Renal cortex interstitium (tissue), 15 donors: Measurements from ENCODE around the gene OR2B2. TPM values are rescaled to one million over a fixed set of nuclear protein-coding genes. Genes with fewer than 3 reads are reported as not detected.
"Not testable (repeated sequence)": the region's sequence is repeated elsewhere in the genome, so short reads cannot be mapped to it uniquely, and the experiment has no call there.

Experiments used
- DNase-seq, 11 donors: peaks; one replicate each; pipeline ENCODE4 v3.0.0-alpha.2; 2013; ENCODE audit warnings: low read depth in 9 of 11, low spot score in 4 of 11; ENCODE audit errors: extremely low read depth in 1 of 11
- long read RNA-seq, 16 experiments: transcript quantifications; one replicate each; lab custom pipeline, GENCODE V29; 2026
- polyA plus RNA-seq, 3 donors: library from polyadenylated mRNA; unstranded; fragments of 120-200 nt; gene quantifications; one replicate each; pipeline ENCODE4 v1.2.1, GENCODE V29; 2013; ENCODE audit not compliant: insufficient read length in 3 of 3

OR2B2 gene
- polyA plus RNA-seq: not detected
- long read RNA-seq, donor 1: 0 reads
- long read RNA-seq, donor 2, partial matches to known transcripts: 0 of 1 reads
- long read RNA-seq, donor 2, other reads (novel, unspliced or antisense): 0 of 1 reads
- long read RNA-seq, donor 3: 0 reads
- long read RNA-seq, donor 4: 0 reads
- long read RNA-seq, donor 5: 0 reads
- long read RNA-seq, donor 6: 0 reads
- long read RNA-seq, donor 7: 0 reads
- long read RNA-seq, donor 8: 0 reads
- long read RNA-seq, donor 9: 0 reads
- long read RNA-seq, donor 10: 0 reads
- long read RNA-seq, donor 11: 0 reads
- long read RNA-seq, donor 12: 0 reads
- long read RNA-seq, donor 13: 0 reads
- long read RNA-seq, donor 14: 0 reads
- long read RNA-seq, donor 15: 0 reads
- long read RNA-seq, donor 16: 0 reads

DNA sequence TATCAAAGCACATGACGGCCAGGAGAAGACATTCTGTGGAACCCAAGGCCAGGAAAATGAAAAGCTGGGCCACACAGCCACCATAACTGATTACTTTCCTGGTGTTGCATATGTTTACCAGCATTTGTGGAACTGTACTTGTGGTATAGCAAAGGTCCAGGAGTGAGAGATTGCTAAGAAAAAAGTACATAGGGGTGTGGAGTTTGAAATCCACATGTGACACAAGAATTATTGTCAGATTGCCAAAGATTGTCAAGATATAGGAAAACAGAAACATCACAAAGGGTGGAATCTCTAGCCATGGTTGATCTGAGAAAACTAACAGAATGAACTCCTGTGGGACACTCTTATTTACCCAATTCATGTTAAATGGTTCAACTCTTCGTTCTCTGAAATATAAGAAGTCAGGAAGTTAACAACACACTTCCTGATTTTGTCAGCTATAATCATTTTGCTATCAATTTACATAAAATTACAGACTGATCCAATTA, at the start of gene OR2B2:
Gene OR2B2 (minus strand): TSS at position 441 of the 491 bp plus-strand sequence. CDS start 77 bp downstream, at position 364.
- no peak for DNase-seq

DNA sequence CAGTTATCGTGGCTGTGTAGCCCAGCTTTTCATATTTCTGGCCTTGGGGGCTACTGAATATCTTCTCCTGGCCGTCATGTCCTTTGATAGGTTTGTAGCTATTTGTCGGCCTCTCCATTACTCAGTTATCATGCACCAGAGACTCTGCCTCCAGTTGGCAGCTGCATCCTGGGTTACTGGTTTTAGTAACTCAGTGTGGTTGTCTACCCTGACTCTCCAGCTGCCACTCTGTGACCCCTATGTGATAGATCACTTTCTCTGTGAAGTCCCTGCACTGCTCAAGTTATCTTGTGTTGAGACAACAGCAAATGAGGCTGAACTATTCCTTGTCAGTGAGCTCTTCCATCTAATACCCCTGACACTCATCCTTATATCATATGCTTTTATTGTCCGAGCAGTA, 45.3 kb upstream of the OR2B2 start:
- DNase-seq: peak in 2 of 11 donors; percentile 3 to 4

DNA sequence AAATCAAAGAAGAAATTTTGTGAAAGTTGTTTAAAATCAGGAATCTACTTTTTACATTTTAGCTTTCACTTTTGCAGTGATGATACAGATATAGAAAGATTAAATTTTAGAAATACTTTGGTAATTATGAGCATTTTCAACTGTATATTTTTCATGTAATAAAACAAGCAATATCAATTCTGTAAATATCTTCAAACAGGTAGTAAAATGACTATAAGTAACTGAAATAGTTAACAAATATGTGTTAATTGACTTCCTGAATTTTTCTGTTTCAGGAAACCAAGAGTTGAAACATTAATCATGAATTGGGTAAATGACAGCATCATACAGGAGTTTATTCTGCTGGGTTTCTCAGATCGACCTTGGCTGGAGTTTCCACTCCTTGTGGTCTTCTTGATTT, 44.7 kb upstream of the OR2B2 start, which contains the start of gene OR2B6:
Gene OR2B6 (plus strand): TSS at position 301 of the 400 bp plus-strand sequence. CDS start 0 bp downstream, at position 301.
- DNase-seq: no peak

DNA sequence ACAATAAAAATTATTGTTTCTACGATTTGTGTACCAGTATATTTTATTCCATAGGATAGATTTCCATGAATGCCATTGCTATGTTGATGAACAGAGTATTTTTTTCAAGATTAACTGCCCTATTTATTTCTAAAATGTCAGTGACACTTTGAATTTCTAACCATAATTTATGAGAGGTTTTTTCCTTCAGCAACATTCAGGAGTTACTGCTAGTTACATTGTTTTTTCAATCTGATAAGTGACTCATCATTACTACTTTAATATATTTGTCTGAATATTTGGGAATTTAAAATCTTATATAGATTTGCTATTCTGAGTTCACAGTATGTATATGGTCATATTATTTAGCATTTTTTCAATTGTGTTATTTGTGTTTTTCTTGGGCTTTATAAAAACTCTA, 38.8 kb upstream of the OR2B2 start:
- DNase-seq: no peak

DNA sequence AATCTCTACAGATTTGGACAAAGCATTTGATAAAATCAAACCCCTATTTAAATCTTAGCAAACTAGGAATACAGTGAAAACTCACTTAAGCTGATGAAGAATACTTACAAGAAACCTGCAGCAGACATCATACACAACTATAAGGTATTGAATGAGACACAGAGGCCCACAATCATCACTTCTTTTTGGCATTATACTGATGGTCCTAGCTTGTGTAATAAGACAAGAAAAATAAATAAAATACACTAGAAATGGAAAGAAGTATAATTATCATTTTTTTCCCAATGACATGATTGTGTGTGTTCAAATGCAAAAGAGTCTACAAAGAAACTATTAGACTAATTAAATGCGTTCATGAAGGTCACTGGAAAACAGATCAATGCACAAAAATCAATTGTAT, 36.0 kb upstream of the OR2B2 start:
- no peak for DNase-seq

DNA sequence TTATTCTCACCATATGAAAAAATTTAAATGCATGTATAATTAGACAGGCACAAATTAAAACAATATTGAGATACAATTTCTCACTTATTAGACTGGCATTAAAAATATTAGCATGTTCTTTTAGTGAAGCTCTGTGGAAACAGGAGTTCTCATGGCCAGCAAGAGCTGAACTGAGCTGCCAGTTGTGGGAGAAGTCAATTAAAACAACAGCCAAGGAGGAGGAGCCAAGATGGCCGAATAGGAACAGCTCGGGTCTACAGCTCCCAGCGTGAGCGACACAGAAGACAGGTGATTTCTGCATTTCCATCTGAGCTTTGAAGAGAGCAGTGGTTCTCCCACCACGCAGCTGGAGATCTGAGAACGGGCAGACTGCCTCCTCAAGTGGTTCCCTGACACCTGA, 30.9 kb upstream of the OR2B2 start:
- DNase-seq: not testable (repeated sequence)

DNA sequence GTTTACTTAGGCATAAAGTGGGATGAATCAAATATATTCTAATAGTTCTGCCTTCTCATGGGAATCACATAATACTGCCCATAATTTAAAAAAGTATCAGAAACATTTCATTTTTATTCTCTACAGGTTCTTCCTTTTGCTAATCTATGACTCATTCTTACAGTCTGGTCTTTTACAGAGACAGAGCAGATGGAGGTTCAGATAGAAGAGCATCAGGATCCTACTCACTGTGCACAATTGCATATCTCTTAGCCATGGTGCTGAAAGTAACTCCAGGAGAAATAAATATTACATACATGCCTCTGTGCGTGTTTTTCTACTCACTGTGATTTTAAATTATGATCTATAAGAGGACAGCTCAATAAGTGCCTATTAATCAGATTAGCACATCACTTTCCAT, 28.6 kb upstream of the OR2B2 start:
- no peak for DNase-seq

DNA sequence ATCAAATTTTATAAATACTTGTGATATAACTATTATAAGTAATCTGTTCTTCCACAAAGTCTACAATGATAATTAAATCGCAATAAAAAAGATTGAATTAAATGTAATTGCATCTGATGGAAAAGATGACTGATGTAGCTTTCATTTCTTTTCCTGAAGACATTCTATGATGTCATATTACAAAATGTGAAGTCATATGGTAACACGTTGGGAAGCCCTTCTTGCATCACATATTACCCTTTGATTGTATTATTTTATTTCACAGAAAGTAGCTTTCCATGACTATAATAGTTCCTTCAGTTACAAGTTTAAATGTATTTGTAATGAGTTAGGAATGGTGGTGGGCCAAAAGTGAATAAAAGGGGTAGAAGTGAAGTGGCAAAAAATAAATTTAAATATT, 19.0 kb upstream of the OR2B2 start:
- DNase-seq: no peak

DNA sequence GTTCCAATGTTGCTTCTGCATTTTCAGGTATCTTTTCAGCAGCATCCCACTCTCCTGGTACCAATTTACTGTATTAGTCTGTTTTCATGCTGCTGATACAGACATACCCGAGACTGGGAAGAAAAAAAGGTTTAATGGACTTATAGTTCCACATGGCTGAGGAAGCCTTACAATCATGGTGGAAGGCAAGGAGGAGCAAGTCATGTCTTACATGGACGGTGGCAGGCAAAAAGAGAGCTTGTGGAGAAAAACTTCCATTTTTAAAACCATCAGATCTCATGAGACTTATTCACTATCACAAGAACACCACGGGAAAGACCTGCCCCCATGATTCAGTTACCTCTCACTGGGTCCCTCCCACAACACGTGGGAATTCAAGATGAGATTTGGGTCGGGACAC, 17.7 kb upstream of the OR2B2 start:
- not testable (repeated sequence) for DNase-seq

DNA sequence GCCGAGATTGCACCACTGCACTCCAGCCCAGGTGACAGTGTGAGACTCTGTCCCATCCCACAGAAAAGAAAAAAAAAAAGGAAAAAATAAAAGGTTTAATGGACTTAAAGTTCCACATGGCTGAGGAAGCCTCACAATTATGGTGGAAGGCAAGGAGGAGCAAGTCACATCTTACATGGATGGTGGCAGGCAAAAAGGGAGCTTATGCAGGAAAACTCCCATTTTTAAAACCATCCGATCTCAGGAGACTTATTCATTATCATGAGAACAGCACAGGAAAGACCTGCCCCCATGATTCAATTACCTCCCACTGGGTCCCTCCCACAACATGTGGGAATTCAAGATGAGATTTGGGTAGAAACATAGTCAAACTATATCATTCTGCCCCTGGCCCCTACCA, 15.8 kb upstream of the OR2B2 start:
- DNase-seq: not testable (repeated sequence)

DNA sequence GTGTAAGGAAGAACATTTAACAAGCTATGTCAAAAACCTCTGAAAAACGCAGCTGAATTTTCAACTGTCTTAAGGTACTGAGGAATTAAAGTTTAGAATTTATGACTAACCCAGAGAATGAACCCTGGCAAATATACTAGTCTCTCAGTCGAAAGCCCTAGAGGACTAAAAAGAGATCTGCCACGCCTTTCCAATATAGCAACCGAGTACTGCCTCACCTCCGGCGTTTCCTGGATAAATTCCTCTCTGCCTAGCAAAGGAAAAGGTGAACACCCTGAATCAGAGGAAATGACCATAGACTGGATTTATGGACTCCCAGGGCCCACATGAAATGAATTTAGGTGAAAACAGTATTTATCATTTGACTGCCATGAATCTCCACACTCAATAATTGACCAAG, 12.0 kb upstream of the OR2B2 start:
- DNase-seq: no peak

DNA sequence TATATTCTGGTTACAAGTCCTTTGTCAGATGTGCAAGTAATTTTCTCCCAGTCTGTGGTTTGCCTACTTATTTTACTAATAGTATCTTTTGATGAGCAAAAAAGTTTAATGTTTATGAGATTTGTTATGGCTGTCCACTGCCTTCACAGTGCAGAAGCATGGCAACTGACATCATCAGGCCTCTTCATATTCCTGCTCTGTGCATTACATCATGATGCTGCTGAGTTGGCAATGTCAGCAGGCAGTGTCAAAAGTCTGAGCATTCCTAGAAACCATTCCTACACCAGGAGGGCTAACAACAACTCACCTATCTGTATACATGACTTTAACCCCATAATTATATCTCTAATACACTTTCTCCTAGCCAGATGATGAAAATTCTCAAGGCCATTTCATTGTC, 10.8 kb upstream of the OR2B2 start:
- no peak for DNase-seq

DNA sequence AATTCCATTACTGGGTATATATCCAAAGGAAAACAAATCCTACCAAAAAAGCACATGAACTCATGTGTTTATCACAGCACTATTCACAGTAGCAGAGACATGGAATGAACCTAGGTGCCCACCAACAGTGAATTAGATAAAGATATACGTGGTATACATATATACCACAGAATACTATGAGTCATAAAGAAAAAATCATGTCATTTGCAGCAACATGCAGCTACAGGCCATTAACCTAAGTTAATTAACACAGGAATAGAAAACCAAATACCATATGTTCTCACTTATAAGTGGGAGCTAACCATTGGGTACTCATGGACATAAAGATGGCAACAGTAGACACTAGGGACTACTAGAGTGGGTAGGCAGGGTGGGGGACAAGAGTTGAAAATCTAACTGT, 4.2 kb downstream of the OR2B2 start:
- no peak for DNase-seq

DNA sequence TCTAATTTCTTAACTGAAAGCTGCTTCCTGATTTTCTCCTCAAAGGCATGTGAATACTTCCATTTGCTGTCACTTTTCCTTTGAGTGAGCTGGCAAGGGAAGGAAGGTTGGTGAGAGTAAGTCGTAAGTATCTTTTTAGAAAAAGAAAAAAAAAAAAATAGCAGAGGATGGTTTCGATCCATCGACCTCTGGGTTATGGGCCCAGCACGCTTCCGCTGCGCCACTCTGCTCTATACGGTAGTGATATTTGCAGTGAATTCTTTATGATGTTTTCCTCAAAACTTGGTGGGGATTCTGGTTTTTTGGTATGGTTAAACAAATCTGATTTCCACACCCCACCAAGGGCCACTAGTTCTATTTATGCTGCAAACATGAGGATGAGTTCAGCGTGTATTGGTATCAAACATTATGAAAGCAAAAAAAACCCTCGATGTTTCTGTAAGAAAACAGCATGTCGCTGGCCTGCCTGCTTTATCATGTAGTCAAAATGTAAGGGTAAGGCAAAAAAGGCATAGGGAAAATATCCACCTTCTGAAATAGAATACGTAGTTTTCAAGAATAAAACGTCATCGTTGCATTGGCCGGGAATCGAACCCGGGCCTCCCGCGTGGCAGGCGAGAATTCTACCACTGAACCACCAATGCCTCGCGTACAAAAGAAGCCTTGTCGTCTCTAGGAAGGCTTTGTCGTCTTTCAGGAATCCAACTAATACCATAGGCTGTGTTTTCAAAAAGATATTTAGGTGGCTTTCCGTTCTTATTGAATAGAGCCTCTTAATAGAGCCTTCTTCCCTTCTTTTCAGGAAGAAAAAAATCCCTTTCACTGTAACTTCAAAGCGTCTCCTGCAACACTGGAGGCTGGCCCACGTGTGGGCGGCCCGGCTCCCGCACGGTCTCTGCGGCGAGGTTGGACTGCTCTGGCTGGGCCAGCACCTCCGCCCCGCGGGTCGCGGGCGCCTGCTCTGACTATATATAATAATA, 9.6 kb downstream of the OR2B2 start:
- DNase-seq: peak in 8 of 11 donors; percentile 82 to 94 (median 86)

DNA sequence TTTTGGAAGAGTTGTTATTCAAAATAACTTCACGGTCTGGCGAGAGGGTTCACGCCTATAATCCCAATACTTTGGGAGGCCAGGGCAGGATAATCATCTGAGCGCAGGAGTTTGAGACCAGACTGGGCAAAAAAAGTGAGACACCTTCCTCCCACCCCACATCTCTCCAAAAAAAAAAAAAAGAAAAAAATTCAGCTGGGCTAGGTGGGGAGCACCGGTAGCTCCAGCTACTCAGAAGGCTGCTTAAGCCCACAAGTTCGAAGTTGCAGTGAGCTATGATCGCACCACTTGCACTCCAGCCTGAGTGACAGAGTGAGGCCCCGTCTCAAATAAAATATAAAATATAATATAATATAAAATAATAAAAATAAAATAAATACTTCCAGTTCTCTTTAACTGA, 10.4 kb downstream of the OR2B2 start:
- no peak for DNase-seq

DNA sequence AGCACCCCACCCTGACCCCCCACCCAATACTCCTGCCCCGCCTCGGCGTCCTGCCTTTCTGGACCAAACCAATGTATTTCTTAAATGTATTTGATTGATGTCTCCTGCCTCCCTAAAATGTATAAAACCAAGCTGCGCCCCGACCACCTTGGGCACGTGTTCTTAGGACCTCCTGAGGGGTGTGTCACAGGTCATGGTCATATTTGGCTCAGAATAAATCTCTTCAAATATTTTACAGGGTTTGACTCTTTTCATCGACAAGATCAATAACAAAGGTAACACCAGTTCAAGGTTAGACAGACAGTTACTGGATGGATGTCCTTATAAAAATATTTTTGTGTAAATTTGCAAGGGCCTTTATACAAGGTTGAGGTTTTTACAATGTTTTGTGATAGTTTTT, 12.0 kb downstream of the OR2B2 start:
- DNase-seq: not testable (repeated sequence)

DNA sequence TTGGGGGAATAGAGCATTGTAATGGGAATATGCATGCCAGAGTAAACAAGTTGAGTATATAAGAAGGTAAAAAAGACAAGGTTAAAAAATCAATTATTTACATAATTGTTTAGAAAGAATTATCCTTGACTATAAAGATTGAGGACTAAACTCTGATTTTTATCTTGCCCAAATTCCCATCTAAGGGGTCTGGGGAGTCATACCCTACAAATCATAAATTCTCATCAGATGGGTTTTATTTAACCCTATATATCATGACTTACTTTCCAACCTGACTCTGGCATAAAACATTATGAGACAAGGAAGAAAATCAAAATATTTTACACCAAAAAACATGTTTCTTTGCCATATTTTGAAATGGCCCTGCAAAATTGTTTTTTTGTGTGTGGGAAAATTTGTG, 12.7 kb downstream of the OR2B2 start:
- no peak for DNase-seq

DNA sequence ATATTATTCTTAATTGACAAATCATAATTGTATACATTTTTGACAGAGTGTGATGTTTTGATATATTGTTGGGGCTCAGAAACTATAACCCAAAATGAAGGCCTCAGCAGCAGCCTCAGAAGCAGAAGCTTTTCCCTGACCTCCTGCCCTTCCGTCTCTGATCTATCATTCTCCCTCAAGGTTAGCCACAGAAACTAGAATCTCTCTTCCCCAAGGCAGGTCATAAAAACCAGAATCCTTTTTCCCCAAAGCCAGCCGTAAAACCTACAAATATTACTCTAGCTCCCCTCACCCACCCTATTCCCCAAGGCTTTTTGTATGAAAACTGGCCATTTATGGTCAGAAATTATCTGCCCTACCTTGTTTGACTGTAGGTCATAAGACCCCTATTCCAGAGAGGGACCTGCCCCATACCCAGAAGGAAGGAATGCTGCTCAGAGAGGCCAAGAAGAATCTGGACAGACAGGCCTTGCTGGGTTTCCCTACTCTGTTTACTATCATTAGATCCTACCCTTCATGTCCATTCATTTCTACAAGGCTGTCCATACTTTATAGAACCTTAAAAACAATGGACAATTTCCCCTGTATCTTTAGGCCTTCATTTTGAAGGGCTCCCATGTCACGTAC, 14.5 kb downstream of the OR2B2 start:
- no peak for DNase-seq

DNA sequence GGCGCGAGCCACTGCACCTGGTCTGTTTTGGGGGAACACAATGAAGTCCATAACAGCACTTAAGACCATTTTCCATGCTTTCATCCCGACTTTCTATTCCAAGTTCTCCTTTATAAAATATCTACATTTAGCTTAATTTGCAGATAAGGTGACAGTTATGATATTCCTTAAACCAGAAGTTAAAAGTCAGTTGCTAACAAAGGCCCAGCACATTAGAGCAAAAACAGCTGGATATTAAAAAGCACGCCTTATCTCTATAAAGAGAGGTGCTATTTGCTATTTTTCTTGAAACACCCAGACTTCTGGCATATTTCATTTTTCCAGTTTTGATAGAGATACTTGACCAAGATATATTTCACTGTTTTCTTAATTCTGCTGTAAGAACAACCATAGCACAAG, 15.8 kb downstream of the OR2B2 start:
- DNase-seq: no peak
